HL-60 (cell line): Measurements from ENCODE around the gene MEN1.

ENCODE experiments used
- DNase-seq, 2 experiments: peaks; one replicate each; pipeline ENCODE4 v3.0.0-alpha.2; 2010 to 2020; ENCODE audit warnings: low read depth in 1 of 2, low spot score in 1 of 2
- H3K27ac ChIP-seq: fragments of 250-450 bp; sonication (Bioruptor Pico); replicated peaks from 2 replicates; pipeline ENCODE4 v1.5.1; 2020; ENCODE audit warnings: mild to moderate bottlenecking, moderate library complexity
- H3K27me3 ChIP-seq: fragments of 250-450 bp; sonication (Bioruptor Pico); 2 replicates; pipeline ENCODE4 v1.5.1; 2021; ENCODE audit warnings: mild to moderate bottlenecking, moderate library complexity; ENCODE audit not compliant: insufficient read depth, poor library complexity, severe bottlenecking
- H3K4me3 ChIP-seq: replicated peaks from 2 replicates; pipeline ENCODE4 v1.5.1; 2011; ENCODE audit warnings: mild to moderate bottlenecking, control low read depth, low read length; ENCODE audit not compliant: insufficient read depth
- CTCF ChIP-seq: IDR thresholded peaks from one replicate; pipeline ENCODE4 v1.5.1; 2011; ENCODE audit warnings: low read length, control low read depth, inconsistent platforms; ENCODE audit not compliant: insufficient read depth
- GABPA ChIP-seq: IDR thresholded peaks from 2 replicates; pipeline ENCODE4 v1.6.1; 2012; ENCODE audit warnings: low read depth
- POLR2AphosphoS5 ChIP-seq: IDR thresholded peaks from 2 replicates; pipeline ENCODE4 v1.6.1; 2012; ENCODE audit warnings: low read depth
- REST ChIP-seq: IDR thresholded peaks from 2 replicates; pipeline ENCODE4 v1.6.1; 2012; ENCODE audit warnings: low read depth; ENCODE audit not compliant: insufficient replicate concordance
- SPI1 ChIP-seq: IDR thresholded peaks from 2 replicates; pipeline ENCODE4 v1.6.1; 2012; ENCODE audit warnings: low read depth, mild to moderate bottlenecking, borderline replicate concordance

Gene MEN1

GRCh38 chr11:64852804-64853509, 42.6 kb upstream of the MEN1 start:
- Histone ChIP-seq H3K27ac (no peak overlapping the region), H3K4me3 (no peak overlapping the region), H3K27me3 (no peaks in the 10 kb centered on the region)
- no peak for TF ChIP-seq GABPA
- no peak for TF ChIP-seq CTCF
- no peak for TF ChIP-seq REST
- TF ChIP-seq SPI1: no peak
- TF ChIP-seq POLR2AphosphoS5: no peak
- DNase-seq: no peak

- H3K27me3 ChIP-seq: no peaks in the 10 kb centered on the region
- no peak overlapping the region for H3K4me3 ChIP-seq
- TF ChIP-seq GABPA: no peak
- no peak for DNase-seq
- no peak overlapping the region for H3K27ac ChIP-seq
Measured at GRCh38 chr11:64851831-64852351, 41.5 kb upstream of the MEN1 start.

DNA sequence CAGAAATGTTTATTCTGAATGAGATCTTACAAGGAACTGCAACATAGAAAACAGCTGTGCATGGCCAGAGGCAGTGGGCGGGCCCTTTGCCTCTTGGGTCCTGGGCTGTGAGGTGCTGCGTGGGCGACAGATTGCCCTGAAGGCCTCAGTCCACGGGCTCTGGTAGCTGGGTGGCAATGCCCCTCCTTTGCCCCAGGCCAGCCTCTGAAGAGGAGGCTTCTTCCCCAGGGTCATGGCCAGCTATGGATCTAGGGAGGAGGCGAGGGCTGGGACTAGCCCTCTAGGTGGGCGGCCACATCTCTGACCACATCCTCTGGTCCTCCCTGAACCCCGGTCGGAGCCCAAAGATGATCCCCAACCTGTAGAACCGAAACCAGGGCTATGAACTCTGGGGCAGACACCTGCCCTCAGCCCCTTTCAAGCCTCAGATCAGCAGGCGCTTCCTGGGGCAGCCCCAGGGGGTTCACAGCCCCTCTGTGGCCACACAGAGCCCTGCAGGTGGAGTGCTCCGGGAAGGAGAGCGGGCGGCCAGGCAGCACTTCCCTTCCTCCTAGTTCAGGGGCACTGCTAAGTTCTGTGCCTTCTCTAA, 40.7 kb upstream of the MEN1 start:
- DNase-seq: no peak
- H3K27ac ChIP-seq: no peak overlapping the region; the same call in 1 of the 2 replicates
- no peak overlapping the region for H3K4me3 ChIP-seq
- H3K27me3 ChIP-seq: no peaks in the 10 kb centered on the region
- no peak; the same call in 1 of the 2 replicates for TF ChIP-seq POLR2AphosphoS5
- no peak for TF ChIP-seq GABPA
- no peak for TF ChIP-seq REST
- TF ChIP-seq CTCF: no peak
- no peak for TF ChIP-seq SPI1

DNA sequence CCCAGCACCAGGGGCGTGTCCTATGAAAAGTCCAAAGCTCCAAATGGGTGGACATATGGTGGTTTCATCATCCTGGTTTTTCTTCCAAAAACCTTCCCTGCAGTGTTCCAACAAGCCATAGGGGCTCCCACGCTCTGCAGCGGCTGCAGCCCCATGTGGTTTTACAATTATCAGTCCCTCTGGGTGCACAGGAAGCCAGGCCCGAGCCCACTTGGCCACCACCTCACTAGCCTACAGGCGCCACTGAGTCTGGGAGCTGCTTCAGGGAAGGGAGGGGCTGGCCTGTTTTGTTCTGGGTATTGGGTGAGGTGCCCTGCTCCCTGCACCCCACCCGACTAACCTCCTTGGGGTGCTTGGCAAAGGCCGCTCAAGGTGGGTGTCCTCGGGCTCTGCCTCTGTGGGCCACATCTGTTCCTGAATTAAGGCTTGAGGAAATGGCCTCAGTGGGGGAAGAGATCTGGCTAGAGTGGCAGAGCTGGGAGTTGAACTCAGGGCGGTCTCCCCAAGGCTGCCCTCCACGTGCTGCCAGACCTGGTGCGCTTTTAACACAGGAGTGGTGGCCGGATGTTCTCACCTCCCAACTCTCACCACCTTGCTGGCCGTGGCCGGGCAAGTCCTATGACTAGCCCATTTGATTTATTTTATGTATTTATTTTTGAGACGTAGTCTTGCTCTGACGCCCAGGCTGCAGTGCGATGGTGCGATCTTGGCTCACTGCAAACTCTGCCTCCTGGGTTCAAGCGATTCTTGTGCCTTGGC, 39.4 kb upstream of the MEN1 start:
- Histone ChIP-seq H3K27ac (no peak overlapping the region), H3K27me3 (no peaks in the 10 kb centered on the region), H3K4me3 (no peak overlapping the region)
- TF ChIP-seq POLR2AphosphoS5 (no peak), CTCF (no peak), SPI1 (no peak)
- no peak for DNase-seq
